ENCODE results near the gene DDHD1. TPM values are rescaled to one million over a fixed set of nuclear protein-coding genes. Genes with fewer than 3 reads are reported as not detected.
"Not testable (repeated sequence)": the region's sequence is repeated elsewhere in the genome, so short reads cannot be mapped to it uniquely, and the experiment has no call there.

Gene DDHD1
- total and polyA plus RNA-seq, 9 donors = 5.5 to 8.7 (median 6.9) TPM

DNA sequence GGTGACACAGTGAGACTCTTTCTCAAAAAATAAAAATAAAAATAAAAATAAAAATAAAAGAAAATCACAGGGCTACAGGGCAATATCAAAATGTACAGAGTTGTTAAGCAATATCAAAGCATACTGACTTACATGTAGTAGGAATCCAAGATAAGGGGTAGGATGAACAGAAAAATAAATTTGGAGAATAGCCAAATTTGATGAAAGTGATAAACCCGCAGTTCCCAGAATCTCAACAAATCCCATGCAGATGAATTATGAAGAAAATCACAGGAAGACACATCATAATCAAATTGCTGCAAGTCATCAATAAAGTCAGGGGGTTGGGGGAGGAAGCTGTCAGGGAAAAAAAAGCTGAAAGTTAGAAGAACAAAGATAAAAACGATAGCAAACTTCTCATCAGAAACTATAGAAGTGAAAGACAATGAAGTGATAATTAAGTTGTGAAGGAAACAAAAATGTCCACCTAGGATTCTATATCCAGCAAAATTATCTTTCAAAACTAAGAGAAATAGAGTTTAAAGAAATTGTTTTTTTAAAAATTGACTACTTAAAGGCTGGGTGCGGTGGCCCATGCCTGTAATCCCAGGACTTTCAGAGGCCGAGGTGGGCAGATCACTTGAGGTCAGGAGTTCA lies 15.4 kb downstream of the DDHD1 start:
- Histone ChIP-seq H3K4me1 (ENCODE audit: control insufficient read depth, insufficient read depth, low read length) (no peaks in the 10 kb centered on the region), H3K9me3 (replicated peaks; ENCODE audit: control insufficient read depth, low read depth, low read length) (peaks cover 43% of the 10 kb centered on the region)
- DNase-seq = no peak

DNA sequence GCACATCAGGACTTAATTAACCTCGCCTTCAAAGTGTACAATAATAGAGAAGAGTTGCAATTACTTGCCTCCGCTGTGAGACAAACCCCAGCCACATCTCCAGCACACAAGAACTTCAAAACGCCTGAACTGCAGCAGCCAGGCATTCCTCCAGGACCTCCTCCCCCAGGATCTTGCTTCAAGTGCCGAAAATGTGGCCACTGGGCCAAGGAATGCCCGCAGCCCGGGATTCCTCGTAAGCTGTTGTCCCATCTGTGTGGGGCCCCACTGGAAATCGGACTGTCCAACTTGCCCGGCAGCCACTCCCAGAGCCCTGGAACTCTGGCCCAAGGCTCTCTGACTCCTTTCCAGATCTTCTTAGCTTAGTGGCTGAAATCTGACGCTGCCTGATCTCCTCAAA lies 22.6 kb downstream of the DDHD1 start:
- not testable (repeated sequence) for H3K36me3 ChIP-seq (ENCODE audit: control insufficient read depth, insufficient read depth, low read length); H3K4me3 ChIP-seq (ENCODE audit: low read length); H3K27ac ChIP-seq (ENCODE audit: low read length); H3K9me3 ChIP-seq (replicated peaks; ENCODE audit: control insufficient read depth, low read depth, low read length); H3K27me3 ChIP-seq (ENCODE audit: control insufficient read depth, insufficient read depth, low read length); DNase-seq; H3K4me1 ChIP-seq (ENCODE audit: control insufficient read depth, insufficient read depth, low read length)
- WGBS (ENCODE audit: insufficient coverage) = 47% methylated on average over 7 of the region's 10 CpGs

More for the DNA sequence above, 15.4 kb downstream of the DDHD1 start:
- Histone ChIP-seq H3K27me3 (ENCODE audit: control insufficient read depth, insufficient read depth, low read length) (no peaks in the 10 kb centered on the region), H3K36me3 (ENCODE audit: control insufficient read depth, insufficient read depth, low read length) (no peaks in the 10 kb centered on the region), H3K27ac (ENCODE audit: low read length) (no peak overlapping the region), H3K4me3 (ENCODE audit: low read length) (no peak overlapping the region)
- WGBS (ENCODE audit: insufficient coverage) = no CpG with 5 or more reads among the region's 4 CpGs

DNA sequence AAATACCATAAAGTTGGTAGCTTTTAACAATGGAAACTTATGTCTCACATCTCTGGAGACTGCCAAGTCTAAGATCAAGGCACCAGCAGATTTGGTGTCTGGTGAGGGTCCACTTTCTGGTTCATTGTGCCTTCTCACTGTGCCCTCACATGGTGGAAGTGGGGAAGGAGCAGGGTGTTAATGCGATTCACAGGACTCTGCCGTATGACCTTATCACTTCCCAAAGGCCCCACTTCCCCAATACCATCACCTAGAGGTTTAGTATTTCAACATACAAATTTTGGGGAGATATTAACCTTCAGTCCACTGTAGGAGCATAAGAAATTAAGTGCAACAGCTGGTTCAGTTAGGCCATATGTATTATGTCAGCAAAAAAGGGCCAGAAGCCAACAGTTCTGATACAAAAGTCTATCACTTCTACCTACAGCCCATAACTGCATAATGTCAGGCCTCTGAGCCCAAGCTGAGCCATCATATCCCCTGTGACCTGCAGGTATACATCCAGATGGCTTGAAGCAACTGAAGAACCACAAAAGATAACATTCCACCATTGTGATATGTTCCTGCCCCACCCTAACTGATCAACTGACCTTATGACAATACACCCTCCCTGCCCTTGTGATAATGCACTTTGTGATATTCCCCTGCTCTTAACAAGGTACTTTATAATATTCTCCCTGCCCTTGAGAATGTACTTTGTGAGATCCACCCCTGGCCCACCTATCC lies 24.7 kb downstream of the DDHD1 start:
- H3K27ac ChIP-seq (ENCODE audit: low read length) = no peak overlapping the region

DNA sequence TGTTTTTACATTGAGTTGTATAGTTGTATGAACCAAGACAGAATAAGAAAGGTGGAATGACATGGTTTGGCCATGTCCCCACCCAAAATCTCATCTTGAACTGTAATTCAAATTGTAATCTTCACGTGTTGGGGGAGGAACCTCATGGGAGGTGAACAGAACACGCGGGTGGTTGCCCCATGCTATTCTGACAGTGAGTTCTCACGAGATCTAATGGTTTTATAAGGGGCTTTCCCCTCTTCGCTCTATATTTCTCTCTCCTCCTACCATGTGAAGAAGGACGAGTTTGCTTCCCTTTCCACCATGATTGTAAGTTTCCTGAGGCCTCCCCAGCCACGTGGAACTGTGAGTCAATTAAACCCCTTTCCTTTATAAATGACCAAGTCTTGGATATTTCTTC lies 25.3 kb downstream of the DDHD1 start:
- Histone ChIP-seq H3K36me3 (ENCODE audit: control insufficient read depth, insufficient read depth, low read length) (no peaks in the 10 kb centered on the region), H3K27me3 (ENCODE audit: control insufficient read depth, insufficient read depth, low read length) (no peaks in the 10 kb centered on the region), H3K4me3 (ENCODE audit: low read length) (no peak overlapping the region), H3K27ac (ENCODE audit: low read length) (no peak overlapping the region), H3K9me3 (replicated peaks; ENCODE audit: control insufficient read depth, low read depth, low read length) (no peaks in the 10 kb centered on the region), H3K4me1 (ENCODE audit: control insufficient read depth, insufficient read depth, low read length) (no peaks in the 10 kb centered on the region)
- 92% methylated on average over 2 of the region's 7 CpGs for whole genome bisulfite sequencing (ENCODE audit: insufficient coverage)
- no peak for DNase-seq

More for the DNA sequence above, 24.7 kb downstream of the DDHD1 start:
- H3K4me3 ChIP-seq (ENCODE audit: low read length) = no peak overlapping the region
- DNase-seq = no peak
- WGBS (ENCODE audit: insufficient coverage) = no CpG with 5 or more reads among the region's 2 CpGs
- H3K27me3 ChIP-seq (ENCODE audit: control insufficient read depth, insufficient read depth, low read length) = no peaks in the 10 kb centered on the region
- no peaks in the 10 kb centered on the region for H3K9me3 ChIP-seq (replicated peaks; ENCODE audit: control insufficient read depth, low read depth, low read length)
- H3K36me3 ChIP-seq (ENCODE audit: control insufficient read depth, insufficient read depth, low read length) = no peaks in the 10 kb centered on the region
- H3K4me1 ChIP-seq (ENCODE audit: control insufficient read depth, insufficient read depth, low read length) = no peaks in the 10 kb centered on the region

DNA sequence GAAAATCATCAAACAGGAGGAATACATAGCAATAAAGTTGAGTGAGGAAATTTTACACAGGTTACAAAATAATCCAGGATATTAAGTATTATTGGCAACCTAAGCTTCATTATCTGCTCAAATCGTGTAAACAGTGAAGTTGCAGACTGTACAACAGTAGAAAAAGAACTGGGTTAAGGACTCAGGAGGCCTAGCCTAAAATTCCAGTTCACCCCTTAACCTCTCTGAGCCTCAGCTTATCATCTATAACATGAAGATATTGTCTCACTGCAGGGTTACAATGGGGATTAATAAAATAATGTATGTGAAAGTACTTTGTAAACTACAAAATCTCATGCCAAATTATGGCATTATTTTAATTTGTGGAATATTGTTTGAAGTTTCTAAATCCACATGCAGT lies 26.0 kb downstream of the DDHD1 start:
- Histone ChIP-seq H3K27ac (ENCODE audit: low read length) (peak overlapping the region; percentile 14), H3K27me3 (ENCODE audit: control insufficient read depth, insufficient read depth, low read length) (no peaks in the 10 kb centered on the region), H3K36me3 (ENCODE audit: control insufficient read depth, insufficient read depth, low read length) (no peaks in the 10 kb centered on the region), H3K9me3 (replicated peaks; ENCODE audit: control insufficient read depth, low read depth, low read length) (no peaks in the 10 kb centered on the region), H3K4me3 (ENCODE audit: low read length) (no peak overlapping the region), H3K4me1 (ENCODE audit: control insufficient read depth, insufficient read depth, low read length) (no peaks in the 10 kb centered on the region)
- 0% methylated on average over 1 of the region's 1 CpG for WGBS (ENCODE audit: insufficient coverage)
- DNase-seq = no peak

DNA sequence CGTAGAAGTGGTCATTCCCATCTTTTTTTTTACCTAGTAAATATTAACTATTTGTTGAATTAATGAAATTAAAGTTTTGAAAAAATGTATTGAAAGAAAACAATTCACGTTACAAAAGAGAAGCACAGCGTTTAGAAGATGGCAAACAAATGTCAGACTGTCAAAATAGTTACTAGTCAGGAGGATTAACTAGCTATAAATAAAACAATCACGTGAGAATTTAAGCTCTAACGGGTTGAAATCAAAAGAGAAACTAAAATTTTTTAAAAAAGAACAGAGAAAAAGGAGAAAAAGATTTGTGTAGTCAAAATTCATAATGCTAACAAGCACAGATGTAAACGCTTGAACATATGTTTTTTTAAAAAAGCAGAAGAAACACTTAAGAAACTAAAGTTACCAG lies 26.4 kb downstream of the DDHD1 start:
- DNase-seq = peak; percentile 10
- Histone ChIP-seq H3K4me1 (ENCODE audit: control insufficient read depth, insufficient read depth, low read length) (no peaks in the 10 kb centered on the region), H3K4me3 (ENCODE audit: low read length) (no peak overlapping the region), H3K9me3 (replicated peaks; ENCODE audit: control insufficient read depth, low read depth, low read length) (no peaks in the 10 kb centered on the region), H3K27ac (ENCODE audit: low read length) (peak overlapping the region; percentile 14), H3K36me3 (ENCODE audit: control insufficient read depth, insufficient read depth, low read length) (no peaks in the 10 kb centered on the region), H3K27me3 (ENCODE audit: control insufficient read depth, insufficient read depth, low read length) (no peaks in the 10 kb centered on the region)
- WGBS (ENCODE audit: insufficient coverage) = no CpG with 5 or more reads among the region's 6 CpGs

DNA sequence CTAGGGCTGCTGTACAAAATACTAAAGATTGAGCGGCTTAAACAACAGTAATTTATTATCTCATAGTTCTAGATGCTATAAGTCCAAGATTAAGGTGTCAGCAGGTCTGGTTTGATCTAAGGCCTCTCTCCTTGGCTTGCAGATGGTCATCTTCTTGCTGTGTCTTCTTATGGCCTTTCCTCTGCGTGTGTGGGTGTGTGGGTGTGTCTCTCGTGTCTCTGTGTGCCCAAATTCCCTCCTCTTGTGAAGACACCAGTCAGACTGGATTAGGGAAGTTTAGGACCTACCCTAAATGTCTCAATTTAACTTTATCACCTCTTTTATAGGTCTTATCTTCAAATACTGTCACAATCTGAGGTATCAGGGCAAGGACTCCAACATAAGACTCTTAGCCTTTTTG lies 28.3 kb downstream of the DDHD1 start:
- Histone ChIP-seq H3K27me3 (ENCODE audit: control insufficient read depth, insufficient read depth, low read length) (no peaks in the 10 kb centered on the region), H3K9me3 (replicated peaks; ENCODE audit: control insufficient read depth, low read depth, low read length) (peaks cover 2% of the 10 kb centered on the region), H3K4me3 (ENCODE audit: low read length) (no peak overlapping the region), H3K27ac (ENCODE audit: low read length) (no peak overlapping the region), H3K36me3 (ENCODE audit: control insufficient read depth, insufficient read depth, low read length) (no peaks in the 10 kb centered on the region), H3K4me1 (ENCODE audit: control insufficient read depth, insufficient read depth, low read length) (no peaks in the 10 kb centered on the region)
- WGBS (ENCODE audit: insufficient coverage) = no CpG with 5 or more reads among the region's 3 CpGs
- no peak for DNase-seq

DNA sequence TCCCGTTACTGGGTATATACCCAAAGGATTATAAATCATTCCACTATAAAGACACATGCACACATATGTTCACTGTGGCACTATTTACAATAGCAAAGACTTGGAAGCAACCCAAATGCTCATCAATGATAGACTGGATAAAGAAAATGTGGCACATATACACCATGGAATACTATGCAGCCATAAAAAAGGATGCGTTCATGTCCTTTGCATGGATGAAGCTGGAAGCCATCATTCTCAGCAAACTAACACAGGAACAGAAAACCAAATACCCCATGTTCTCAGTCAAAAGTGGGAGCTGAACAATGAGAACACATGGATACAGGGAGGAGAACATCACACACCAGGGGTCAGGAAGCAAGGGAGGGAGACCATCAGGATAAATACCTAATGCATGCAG lies 31.7 kb downstream of the DDHD1 start:
- DNase-seq; H3K4me3 ChIP-seq (ENCODE audit: low read length); H3K9me3 ChIP-seq (replicated peaks; ENCODE audit: control insufficient read depth, low read depth, low read length); H3K4me1 ChIP-seq (ENCODE audit: control insufficient read depth, insufficient read depth, low read length); H3K27me3 ChIP-seq (ENCODE audit: control insufficient read depth, insufficient read depth, low read length); H3K27ac ChIP-seq (ENCODE audit: low read length); H3K36me3 ChIP-seq (ENCODE audit: control insufficient read depth, insufficient read depth, low read length): not testable (repeated sequence)
- WGBS (ENCODE audit: insufficient coverage) = no CpG with 5 or more reads among the region's 2 CpGs

DNA sequence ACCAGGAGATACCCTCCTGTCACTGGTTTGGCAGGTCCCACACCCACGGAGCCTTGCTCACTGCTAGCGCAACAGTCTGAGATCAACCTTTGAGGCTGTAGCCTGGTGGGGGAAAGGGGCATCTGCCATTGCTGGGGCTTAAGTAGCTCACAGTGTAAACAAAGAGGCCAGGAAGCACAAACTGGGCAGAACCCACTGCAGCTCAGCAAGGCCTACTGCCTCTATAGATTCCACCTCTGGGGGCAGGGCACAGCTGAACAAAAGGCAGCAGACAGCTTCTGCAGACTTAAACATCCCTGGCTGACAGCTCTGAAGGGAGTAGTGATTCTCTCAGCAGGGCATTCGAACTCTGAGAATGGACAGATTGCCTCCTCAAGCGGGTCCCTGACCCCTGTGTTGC lies 35.6 kb downstream of the DDHD1 start:
- 77% methylated on average over 2 of the region's 4 CpGs for WGBS (ENCODE audit: insufficient coverage)
- H3K36me3 ChIP-seq (ENCODE audit: control insufficient read depth, insufficient read depth, low read length) = not testable (repeated sequence)

DNA sequence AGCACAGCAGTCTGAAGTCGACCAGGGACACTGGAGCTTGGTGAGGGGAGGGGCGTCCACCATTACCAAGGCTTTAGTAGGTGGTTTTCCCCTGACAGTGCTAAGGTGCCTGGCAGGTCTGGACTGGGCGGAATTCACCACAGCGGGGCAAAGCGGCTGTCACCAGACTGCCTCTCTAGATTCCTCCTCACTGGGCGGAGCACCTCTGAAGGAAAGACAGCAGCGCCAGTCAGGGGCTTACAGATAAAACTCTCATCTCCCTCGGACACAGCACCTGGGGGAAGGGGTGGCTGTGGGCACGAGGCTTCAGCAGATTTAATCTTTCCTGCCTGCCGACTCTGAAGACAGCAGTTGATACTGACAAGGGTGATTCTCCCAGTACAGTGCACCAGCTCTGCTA lies 39.1 kb downstream of the DDHD1 start:
- no peak overlapping the region for H3K27ac ChIP-seq (ENCODE audit: low read length)
- no peaks in the 10 kb centered on the region for H3K27me3 ChIP-seq (ENCODE audit: control insufficient read depth, insufficient read depth, low read length)
- H3K4me1 ChIP-seq (ENCODE audit: control insufficient read depth, insufficient read depth, low read length) = peaks cover 2% of the 10 kb centered on the region
- H3K4me3 ChIP-seq (ENCODE audit: low read length) = no peak overlapping the region
- no peak for DNase-seq
- 100% methylated on average over 4 of the region's 10 CpGs for WGBS (ENCODE audit: insufficient coverage)
- peaks cover 8% of the 10 kb centered on the region for H3K9me3 ChIP-seq (replicated peaks; ENCODE audit: control insufficient read depth, low read depth, low read length)
- H3K36me3 ChIP-seq (ENCODE audit: control insufficient read depth, insufficient read depth, low read length) = no peaks in the 10 kb centered on the region

More for the DNA sequence above, 35.6 kb downstream of the DDHD1 start:
- peaks cover 11% of the 10 kb centered on the region for H3K9me3 ChIP-seq (replicated peaks; ENCODE audit: control insufficient read depth, low read depth, low read length)
- H3K4me1 ChIP-seq (ENCODE audit: control insufficient read depth, insufficient read depth, low read length); DNase-seq; H3K4me3 ChIP-seq (ENCODE audit: low read length); H3K27me3 ChIP-seq (ENCODE audit: control insufficient read depth, insufficient read depth, low read length); H3K27ac ChIP-seq (ENCODE audit: low read length): not testable (repeated sequence)
